Sigmoid colon (tissue), 4 donors: ENCODE data around the gene ZNF710.

ENCODE experiments used
- EP300 ChIP-seq, 4 donors: sonication (generic); formaldehyde crosslinking; IDR thresholded peaks; one replicate each; pipeline ENCODE4 v1.6.1; 2017; ENCODE audit warnings: antibody characterized with exemption in 4 of 4
- POLR2A ChIP-seq, 2 donors: fragments of 450-650 bp; IDR thresholded peaks; one replicate each; pipeline ENCODE4 v1.6.1; 2016; ENCODE audit warnings: antibody characterized with exemption in 2 of 2, mild to moderate bottlenecking in 2 of 2, moderate library complexity in 2 of 2
- TF ChIP-seq, protein P1 (sequence below), 4 experiments: fragments of 450-650 bp in 3 of 4; fragments of 200-600 bp in 1 of 4; IDR thresholded peaks; one replicate each; pipeline ENCODE4 v1.5.1; 2016 to 2019; ENCODE audit warnings: antibody characterized with exemption in 4 of 4, mild to moderate bottlenecking in 3 of 4, moderate library complexity in 2 of 4

DNA sequence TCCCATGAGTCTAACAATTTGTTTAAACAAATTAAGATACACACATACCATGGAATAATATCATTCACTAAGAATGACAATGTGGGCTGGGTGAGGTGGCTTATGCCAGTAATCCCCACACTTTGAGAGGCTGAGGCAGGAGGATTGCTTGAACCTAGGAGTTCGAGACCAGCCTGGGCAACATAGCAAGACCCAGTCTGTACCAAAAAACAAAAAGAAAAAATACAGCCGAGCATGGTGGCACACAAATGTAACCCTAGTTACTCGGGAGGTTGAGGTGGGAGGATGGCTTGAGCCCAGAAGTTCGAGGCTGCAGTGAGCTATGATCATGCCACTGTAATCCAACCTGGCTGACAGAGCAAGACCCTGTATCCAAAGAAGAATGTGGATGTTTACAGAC lies 4.0 kb upstream of the ZNF710 start:
- TF ChIP-seq POLR2A (IDR thresholded peaks at IDR 0.05) (no peak), EP300 (IDR thresholded peaks at IDR 0.05) (no peak)
- TF ChIP-seq, protein P1, sequence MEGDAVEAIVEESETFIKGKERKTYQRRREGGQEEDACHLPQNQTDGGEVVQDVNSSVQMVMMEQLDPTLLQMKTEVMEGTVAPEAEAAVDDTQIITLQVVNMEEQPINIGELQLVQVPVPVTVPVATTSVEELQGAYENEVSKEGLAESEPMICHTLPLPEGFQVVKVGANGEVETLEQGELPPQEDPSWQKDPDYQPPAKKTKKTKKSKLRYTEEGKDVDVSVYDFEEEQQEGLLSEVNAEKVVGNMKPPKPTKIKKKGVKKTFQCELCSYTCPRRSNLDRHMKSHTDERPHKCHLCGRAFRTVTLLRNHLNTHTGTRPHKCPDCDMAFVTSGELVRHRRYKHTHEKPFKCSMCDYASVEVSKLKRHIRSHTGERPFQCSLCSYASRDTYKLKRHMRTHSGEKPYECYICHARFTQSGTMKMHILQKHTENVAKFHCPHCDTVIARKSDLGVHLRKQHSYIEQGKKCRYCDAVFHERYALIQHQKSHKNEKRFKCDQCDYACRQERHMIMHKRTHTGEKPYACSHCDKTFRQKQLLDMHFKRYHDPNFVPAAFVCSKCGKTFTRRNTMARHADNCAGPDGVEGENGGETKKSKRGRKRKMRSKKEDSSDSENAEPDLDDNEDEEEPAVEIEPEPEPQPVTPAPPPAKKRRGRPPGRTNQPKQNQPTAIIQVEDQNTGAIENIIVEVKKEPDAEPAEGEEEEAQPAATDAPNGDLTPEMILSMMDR (IDR thresholded peaks at IDR 0.05) = no peak
